HCT116 (cell line): Measurements from ENCODE around the gene SF3A2. TPM values are rescaled to one million over a fixed set of nuclear protein-coding genes. Genes with fewer than 3 reads are reported as not detected.

Source experiments
- ATAC-seq: fragments of 200-7000 bp; cut with Tn5 transposase; 2 replicates; pipeline ENCODE4 v1.9.1; 2020; ENCODE audit warnings: mild to moderate bottlenecking, moderate library complexity
- BruUV-seq: library from RNA; stranded (reverse); fragments of 400-500 nt; replicated peaks from 2 replicates; lab custom pipeline; 2021; lab: Mats Ljungman, UMichigan
- CTCF ChIA-PET: fragments of 300-600 bp; sonication (Branson Sonifier 250); formaldehyde crosslinking; loops from one replicate; lab custom pipeline; 2021; ENCODE audit warnings: antibody characterized with exemption; lab: Charles Lee
- POLR2A ChIA-PET: fragments of 300-600, 350-600 bp; sonication (Branson Sonifier 250); formaldehyde crosslinking; loops from one replicate; lab custom pipeline; 2021; ENCODE audit warnings: antibody characterized with exemption; lab: Charles Lee
- RAD21 ChIA-PET, 2 experiments: fragments of 300-600 bp; sonication (Branson Sonifier 250); formaldehyde crosslinking; loops; one replicate each; lab custom pipeline; 2023; ENCODE audit warnings: low total read pairs in 2 of 2; ENCODE audit not compliant: uncharacterized antibody in 2 of 2, unreplicated experiment in 2 of 2, low non-redundant PET in 1 of 2; lab: Charles Lee
- DNase-seq: peaks from one replicate; pipeline ENCODE4 v3.0.0-alpha.2; 2010; ENCODE audit warnings: low read depth, low spot score
- H2AFZ ChIP-seq: fragments of 200-600 bp; shearing (Covaris generic), sonication (generic); 2 replicates; pipeline ENCODE4 v1.6.1; 2017; ENCODE audit warnings: low read depth, mixed run types, mixed read lengths, antibody characterized with exemption, low read length; ENCODE audit not compliant: poor library complexity, severe bottlenecking
- H3K27ac ChIP-seq: 2 replicates; pipeline ENCODE4 v1.5.1; 2012; ENCODE audit warnings: low read depth, low read length
- H3K27me3 ChIP-seq: fragments of 200-600 bp; sonication (generic); 2 replicates; pipeline ENCODE4 v1.6.1; 2016; ENCODE audit warnings: mixed run types, low read length, mixed read lengths; ENCODE audit not compliant: insufficient read depth
- H3K36me3 ChIP-seq, 2 experiments: fragments of 200-500 bp in 1 of 2; fragments of 200-600 bp in 1 of 2; sonication (Bioruptor generic) in 1 of 2; sonication (generic) in 1 of 2; 2 replicates each; pipeline versions ENCODE4 v1.5.1 to v1.6.1; 2014 to 2016; ENCODE audit warnings: low read length in 2 of 2, inconsistent platforms in 1 of 2, mixed read lengths in 1 of 2, mixed run types in 1 of 2; ENCODE audit not compliant: insufficient read depth in 2 of 2, control insufficient read depth in 1 of 2
- H3K4me1 ChIP-seq, 2 experiments: fragments of 200-600 bp in 1 of 2; sonication (generic) in 1 of 2; 2 replicates each; pipeline versions ENCODE4 v1.5.1 to v1.6.1; 2012 to 2017; ENCODE audit warnings: low read length in 2 of 2, inconsistent platforms in 1 of 2, mild to moderate bottlenecking in 1 of 2, mixed read lengths in 1 of 2, mixed run types in 1 of 2, moderate library complexity in 1 of 2; ENCODE audit not compliant: insufficient read depth in 2 of 2, control insufficient read depth in 1 of 2
- H3K4me2 ChIP-seq: fragments of 200-600 bp; sonication (generic); 2 replicates; pipeline ENCODE4 v1.6.1; 2017; ENCODE audit warnings: mixed run types, low read length, mixed read lengths
- H3K4me3 ChIP-seq, 2 experiments: fragments of 200-600 bp in 1 of 2; sonication (generic) in 1 of 2; replicated peaks in 1 of 2; 2 replicates each; pipeline ENCODE4 v1.5.1; 2011 to 2016; ENCODE audit warnings: low read length in 2 of 2, control low read depth in 1 of 2, low read depth in 1 of 2, mild to moderate bottlenecking in 1 of 2, mixed read lengths in 1 of 2, mixed run types in 1 of 2
- H3K79me2 ChIP-seq: fragments of 200-600 bp; sonication (generic); 2 replicates; pipeline ENCODE4 v1.6.1; 2017; ENCODE audit warnings: mild to moderate bottlenecking, mixed run types, low read length, moderate library complexity, mixed read lengths; ENCODE audit not compliant: insufficient read depth
- H3K9ac ChIP-seq: fragments of 200-600 bp; sonication (generic); 2 replicates; pipeline ENCODE4 v1.6.1; 2016; ENCODE audit warnings: low read length, mixed read lengths
- H3K9me2 ChIP-seq: fragments of 200-600 bp; sonication (generic), shearing (Covaris generic); 2 replicates; pipeline ENCODE4 v1.6.1; 2017; ENCODE audit warnings: mixed run types, mild to moderate bottlenecking, moderate library complexity; ENCODE audit not compliant: insufficient read depth
- H3K9me3 ChIP-seq, 2 experiments: fragments of 200-500 bp in 1 of 2; fragments of 200-600 bp in 1 of 2; sonication (Bioruptor generic) in 1 of 2; sonication (generic) in 1 of 2; 2 replicates each; pipeline ENCODE4 v1.6.1; 2014 to 2017; ENCODE audit warnings: low read length in 2 of 2, mixed read lengths in 2 of 2, inconsistent platforms in 1 of 2, low read depth in 1 of 2, mild to moderate bottlenecking in 1 of 2, mixed run types in 1 of 2, moderate library complexity in 1 of 2; ENCODE audit not compliant: control insufficient read depth in 1 of 2, insufficient read depth in 1 of 2
- H4K20me1 ChIP-seq: fragments of 200-600 bp; sonication (generic), shearing (Covaris generic); 2 replicates; pipeline ENCODE4 v1.6.1; 2017; ENCODE audit warnings: mixed run types, mild to moderate bottlenecking, moderate library complexity; ENCODE audit not compliant: insufficient read depth
- CBX3 ChIP-seq: IDR thresholded peaks from 2 replicates; pipeline ENCODE4 v1.6.1; 2012; ENCODE audit warnings: low read depth
- CEBPB ChIP-seq: IDR thresholded peaks from 2 replicates; pipeline ENCODE4 v1.6.1; 2012; ENCODE audit warnings: low read depth
- EGR1 ChIP-seq: IDR thresholded peaks from 2 replicates; pipeline ENCODE4 v1.6.1; 2012; ENCODE audit warnings: low read depth
- EZH2phosphoT487 ChIP-seq: fragments of 200-600 bp; IDR thresholded peaks from 2 replicates; pipeline ENCODE4 v1.6.1; 2018; ENCODE audit warnings: antibody characterized with exemption, borderline replicate concordance
- FOSL1 ChIP-seq: IDR thresholded peaks from 2 replicates; pipeline ENCODE4 v1.6.1; 2012; ENCODE audit warnings: low read depth
- JUND ChIP-seq: IDR thresholded peaks from 2 replicates; pipeline ENCODE4 v1.6.1; 2012
- POLR2A ChIP-seq: IDR thresholded peaks from 2 replicates; pipeline ENCODE4 v1.7.0; 2011; ENCODE audit warnings: borderline replicate concordance; ENCODE audit not compliant: insufficient read depth, insufficient read length; ENCODE audit errors: extremely low read depth
- POLR2AphosphoS5 ChIP-seq: IDR thresholded peaks from 2 replicates; pipeline ENCODE4 v1.6.1; 2011; ENCODE audit warnings: mild to moderate bottlenecking, low read depth, low read length, moderate library complexity
- SIN3A ChIP-seq: IDR thresholded peaks from 2 replicates; pipeline ENCODE4 v1.6.1; 2012; ENCODE audit warnings: low read depth
- SP1 ChIP-seq: IDR thresholded peaks from 2 replicates; pipeline ENCODE4 v1.6.1; 2012; ENCODE audit warnings: low read depth
- SRF ChIP-seq: IDR thresholded peaks from 2 replicates; pipeline ENCODE4 v1.6.1; 2012; ENCODE audit warnings: low read depth
- TCF7L2 ChIP-seq: IDR thresholded peaks from 2 replicates; pipeline ENCODE4 v1.7.0; 2011; ENCODE audit warnings: borderline replicate concordance, inconsistent platforms; ENCODE audit not compliant: insufficient read depth, insufficient read length; ENCODE audit errors: extremely low read depth
- YY1 ChIP-seq: IDR thresholded peaks from 2 replicates; pipeline ENCODE4 v1.6.1; 2011; ENCODE audit warnings: low read length, low read depth, moderate library complexity, mild to moderate bottlenecking; ENCODE audit not compliant: insufficient replicate concordance; ENCODE audit errors: extremely low read depth
- ZFX ChIP-seq: fragments of 450-650 bp; IDR thresholded peaks from 2 replicates; pipeline ENCODE4 v1.6.1; 2017
- ZNF274 ChIP-seq: fragments of 200-500 bp; sonication (Bioruptor generic); IDR thresholded peaks from 2 replicates; pipeline ENCODE4 v1.6.1; 2014; ENCODE audit warnings: mild to moderate bottlenecking, low read depth, low read length, inconsistent platforms
- intact Hi-C: fragments of 100-400 bp; cut with micrococcal nuclease; formaldehyde crosslinking; loops from 2 replicates; pipeline ENCODE4 v1.10.0; 2022
- total RNA-seq: library from RNA; stranded (reverse); gene quantifications from one replicate; pipeline ENCODE4 v1.2.1, GENCODE V29; 2021; ENCODE audit not compliant: unreplicated experiment
- TF ChIP-seq, protein P1 (sequence below), 3 experiments: fragments of 200-600 bp in 1 of 3; sonication (generic) in 1 of 3; IDR thresholded peaks in 2 of 3; conservative IDR thresholded peaks in 1 of 3; 2 replicates each; pipeline ENCODE4 v1.5.1; 2012 to 2017; ENCODE audit warnings: low read depth in 2 of 3, low read length in 2 of 3, antibody characterized with exemption in 1 of 3, borderline replicate concordance in 1 of 3, control low read depth in 1 of 3, mild to moderate bottlenecking in 1 of 3, mixed read lengths in 1 of 3, mixed run types in 1 of 3, moderate library complexity in 1 of 3; ENCODE audit not compliant: insufficient read depth in 1 of 3
- TF ChIP-seq, protein P2 (sequence below): IDR thresholded peaks from 2 replicates; pipeline ENCODE4 v1.6.1; 2012
- TF ChIP-seq, protein P3 (sequence below): IDR thresholded peaks from 2 replicates; pipeline ENCODE4 v1.6.1; 2011; ENCODE audit warnings: mild to moderate bottlenecking, low read length, moderate library complexity; ENCODE audit not compliant: insufficient replicate concordance; ENCODE audit errors: extremely low read depth
- TF ChIP-seq, protein P4 (sequence below): IDR thresholded peaks from 2 replicates; pipeline ENCODE4 v1.6.1; 2012

SF3A2 gene
- total RNA-seq, 1 experiment from 2014 or later, result 166 TPM

DNA sequence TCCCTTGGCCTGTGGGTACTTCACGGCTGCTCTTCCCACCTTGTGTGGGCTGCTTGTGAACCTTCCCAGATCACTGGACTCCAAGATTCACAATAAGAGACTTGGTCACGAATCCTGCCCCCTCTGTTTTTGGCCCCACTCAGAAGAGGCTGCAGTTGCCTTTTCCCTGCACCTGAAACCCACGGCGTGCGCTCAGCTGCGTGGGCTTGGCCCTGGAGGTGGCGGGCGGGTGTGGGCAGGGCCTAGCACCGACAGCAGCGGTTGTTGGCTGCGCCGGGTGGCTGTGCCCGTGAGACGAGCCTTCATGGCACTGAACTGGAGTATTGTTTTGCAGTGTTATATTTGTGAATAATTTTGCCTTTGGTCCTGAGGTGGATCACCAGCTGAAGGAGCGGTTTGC is 34.3 kb upstream of the SF3A2 start:
- no peak for TF ChIP-seq SP1
- TF ChIP-seq SRF, result no peak
- no peak for TF ChIP-seq POLR2AphosphoS5
- no peak for TF ChIP-seq EGR1
- TF ChIP-seq FOSL1, result no peak
- CTCF ChIA-PET, result no interaction called here
- peaks cover 7 to 20% of the 10 kb centered on the region in 2 experiments; a peak in 3 of 4 replicates for H3K36me3 ChIP-seq

DNA sequence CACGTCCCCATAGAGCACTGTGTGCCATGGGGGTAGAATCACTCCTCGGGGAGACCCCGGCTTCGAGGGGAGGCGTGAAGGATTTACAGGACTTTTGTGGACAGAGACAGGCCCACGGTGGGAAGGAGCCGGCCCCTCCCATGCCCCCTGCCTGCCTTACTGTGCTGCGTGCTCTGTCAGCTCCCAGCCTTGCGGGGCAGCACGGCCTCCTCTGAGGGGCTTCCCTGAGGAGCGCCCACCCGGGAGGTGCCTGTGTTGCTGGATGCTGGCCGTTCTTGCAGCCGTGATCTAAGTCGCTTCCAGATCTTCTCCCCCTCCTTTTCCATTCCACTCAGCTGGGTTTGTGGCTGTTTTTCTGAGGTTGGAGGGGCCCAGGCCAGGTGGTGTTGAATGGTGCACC is 29.6 kb upstream of the SF3A2 start:
- no peaks in the 10 kb centered on the region for H3K4me1 ChIP-seq
- ChIA-PET POLR2A (no interaction called here), CTCF (no interaction called here), RAD21 (no interaction called here)
- H2AFZ ChIP-seq, result no peak overlapping the region
- no TSS peak for BruUV-seq
- H4K20me1 ChIP-seq, result no peaks in the 10 kb centered on the region
- peaks cover 10% of the 10 kb centered on the region; the same call in 1 of the 2 replicates for H3K79me2 ChIP-seq
- no peaks in the 10 kb centered on the region for H3K9me3 ChIP-seq
- no peaks in the 10 kb centered on the region for H3K9me2 ChIP-seq
- ATAC-seq, result no peak
- no peaks in the 10 kb centered on the region for H3K27me3 ChIP-seq
- intact Hi-C loops, result no loop called here
- H3K36me3 ChIP-seq, result peaks cover 17 to 53% of the 10 kb centered on the region in 2 experiments; a peak in 3 of 4 replicates
- no peak overlapping the region for H3K27ac ChIP-seq
- no peak overlapping the region for H3K4me3 ChIP-seq
- no peak overlapping the region for H3K9ac ChIP-seq
- H3K4me2 ChIP-seq, result no peak overlapping the region
- DNase-seq, result no peak
- TF ChIP-seq POLR2A (no peak), TCF7L2 (no peak), ZFX (no peak), ZNF274 (no peak), SIN3A (no peak), YY1 (no peak), CBX3 (no peak), SRF (no peak), SP1 (no peak), EZH2phosphoT487 (no peak), POLR2AphosphoS5 (no peak), JUND (no peak), CEBPB (no peak)
- TF ChIP-seq, protein P1, sequence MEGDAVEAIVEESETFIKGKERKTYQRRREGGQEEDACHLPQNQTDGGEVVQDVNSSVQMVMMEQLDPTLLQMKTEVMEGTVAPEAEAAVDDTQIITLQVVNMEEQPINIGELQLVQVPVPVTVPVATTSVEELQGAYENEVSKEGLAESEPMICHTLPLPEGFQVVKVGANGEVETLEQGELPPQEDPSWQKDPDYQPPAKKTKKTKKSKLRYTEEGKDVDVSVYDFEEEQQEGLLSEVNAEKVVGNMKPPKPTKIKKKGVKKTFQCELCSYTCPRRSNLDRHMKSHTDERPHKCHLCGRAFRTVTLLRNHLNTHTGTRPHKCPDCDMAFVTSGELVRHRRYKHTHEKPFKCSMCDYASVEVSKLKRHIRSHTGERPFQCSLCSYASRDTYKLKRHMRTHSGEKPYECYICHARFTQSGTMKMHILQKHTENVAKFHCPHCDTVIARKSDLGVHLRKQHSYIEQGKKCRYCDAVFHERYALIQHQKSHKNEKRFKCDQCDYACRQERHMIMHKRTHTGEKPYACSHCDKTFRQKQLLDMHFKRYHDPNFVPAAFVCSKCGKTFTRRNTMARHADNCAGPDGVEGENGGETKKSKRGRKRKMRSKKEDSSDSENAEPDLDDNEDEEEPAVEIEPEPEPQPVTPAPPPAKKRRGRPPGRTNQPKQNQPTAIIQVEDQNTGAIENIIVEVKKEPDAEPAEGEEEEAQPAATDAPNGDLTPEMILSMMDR (IDR thresholded peaks at IDR 0.05 in 2 of 3, conservative IDR thresholded peaks at IDR 0.05 in 1 of 3; ENCODE audit: borderline replicate concordance in 1 of 3, insufficient read depth in 1 of 3, low read depth in 2 of 3, low read length in 2 of 3), result no peak
- TF ChIP-seq, protein P2, sequence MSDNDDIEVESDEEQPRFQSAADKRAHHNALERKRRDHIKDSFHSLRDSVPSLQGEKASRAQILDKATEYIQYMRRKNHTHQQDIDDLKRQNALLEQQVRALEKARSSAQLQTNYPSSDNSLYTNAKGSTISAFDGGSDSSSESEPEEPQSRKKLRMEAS, result no peak
- TF ChIP-seq, protein P3, sequence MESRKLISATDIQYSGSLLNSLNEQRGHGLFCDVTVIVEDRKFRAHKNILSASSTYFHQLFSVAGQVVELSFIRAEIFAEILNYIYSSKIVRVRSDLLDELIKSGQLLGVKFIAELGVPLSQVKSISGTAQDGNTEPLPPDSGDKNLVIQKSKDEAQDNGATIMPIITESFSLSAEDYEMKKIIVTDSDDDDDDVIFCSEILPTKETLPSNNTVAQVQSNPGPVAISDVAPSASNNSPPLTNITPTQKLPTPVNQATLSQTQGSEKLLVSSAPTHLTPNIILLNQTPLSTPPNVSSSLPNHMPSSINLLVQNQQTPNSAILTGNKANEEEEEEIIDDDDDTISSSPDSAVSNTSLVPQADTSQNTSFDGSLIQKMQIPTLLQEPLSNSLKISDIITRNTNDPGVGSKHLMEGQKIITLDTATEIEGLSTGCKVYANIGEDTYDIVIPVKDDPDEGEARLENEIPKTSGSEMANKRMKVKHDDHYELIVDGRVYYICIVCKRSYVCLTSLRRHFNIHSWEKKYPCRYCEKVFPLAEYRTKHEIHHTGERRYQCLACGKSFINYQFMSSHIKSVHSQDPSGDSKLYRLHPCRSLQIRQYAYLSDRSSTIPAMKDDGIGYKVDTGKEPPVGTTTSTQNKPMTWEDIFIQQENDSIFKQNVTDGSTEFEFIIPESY, result no peak
- TF ChIP-seq, protein P4, sequence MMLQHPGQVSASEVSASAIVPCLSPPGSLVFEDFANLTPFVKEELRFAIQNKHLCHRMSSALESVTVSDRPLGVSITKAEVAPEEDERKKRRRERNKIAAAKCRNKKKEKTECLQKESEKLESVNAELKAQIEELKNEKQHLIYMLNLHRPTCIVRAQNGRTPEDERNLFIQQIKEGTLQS, result no peak

More for the DNA sequence above, 34.3 kb upstream of the SF3A2 start:
- H3K9me2 ChIP-seq, result no peaks in the 10 kb centered on the region
- no peaks in the 10 kb centered on the region for H4K20me1 ChIP-seq
- peaks cover 37% of the 10 kb centered on the region for H3K79me2 ChIP-seq
- H3K9ac ChIP-seq, result no peak overlapping the region
- RAD21 ChIA-PET, result no interaction called here
- H3K27me3 ChIP-seq, result no peaks in the 10 kb centered on the region
- no peak overlapping the region for H3K4me2 ChIP-seq
- intact Hi-C loops, result no loop called here
- no peak overlapping the region for H2AFZ ChIP-seq
- BruUV-seq, result no TSS peak
- H3K27ac ChIP-seq, result no peak overlapping the region
- DNase-seq, result no peak
- ATAC-seq, result no peak
- no peak overlapping the region for H3K4me3 ChIP-seq
- POLR2A ChIA-PET, result no interaction called here
- H3K4me1 ChIP-seq, result no peaks in the 10 kb centered on the region
- H3K9me3 ChIP-seq, result no peaks in the 10 kb centered on the region
